ENCODE results near the gene THAP12.
"Not testable (repeated sequence)": the region's sequence is repeated elsewhere in the genome, so short reads cannot be mapped to it uniquely, and the experiment has no call there.

THAP12 gene

GRCh38 chr11:76380977-76381719 is at the start of gene THAP12, which contains the start of gene GVQW3:
THAP12 (minus strand) TSS chr11:76381132; CDS start chr11:76380836, 296 bp downstream.
GVQW3 (plus strand) TSS chr11:76381323; CDS start chr11:76381829, 506 bp downstream.
- in situ Hi-C loops (cut with HindIII; ENCODE audit: low sequenced_read_pairs), result loop anchor here (10.0 kb wide), 1 partner anchor 64 kb away; the partner anchor contains the start of gene EMSY

- in situ Hi-C loops (cut with HindIII; ENCODE audit: low sequenced_read_pairs), result no loop called here
Measured at GRCh38 chr11:76426660-76427059, 45.7 kb upstream of the THAP12 start.

- in situ Hi-C loops (cut with HindIII; ENCODE audit: low sequenced_read_pairs), result no loop called here
Measured at GRCh38 chr11:76424891-76425290, 44.0 kb upstream of the THAP12 start.

GRCh38 chr11:76424379-76424778 is 43.4 kb upstream of the THAP12 start:
- in situ Hi-C loops (cut with HindIII; ENCODE audit: low sequenced_read_pairs), result no loop called here

- in situ Hi-C loops (cut with HindIII; ENCODE audit: low sequenced_read_pairs), result no loop called here
Measured at GRCh38 chr11:76419896-76420295, 39.0 kb upstream of the THAP12 start.

- in situ Hi-C loops (cut with HindIII; ENCODE audit: low sequenced_read_pairs), result no loop called here
Measured at GRCh38 chr11:76415073-76415472, 34.1 kb upstream of the THAP12 start.

- in situ Hi-C loops (cut with HindIII; ENCODE audit: low sequenced_read_pairs), result no loop called here
Measured at GRCh38 chr11:76410851-76411357, 30.0 kb upstream of the THAP12 start.

GRCh38 chr11:76408171-76408965 is 27.4 kb upstream of the THAP12 start:
- in situ Hi-C loops (cut with HindIII; ENCODE audit: low sequenced_read_pairs), result no loop called here

- in situ Hi-C loops (cut with HindIII; ENCODE audit: low sequenced_read_pairs), result no loop called here
Measured at GRCh38 chr11:76406359-76406758, 25.4 kb upstream of the THAP12 start.

GRCh38 chr11:76401484-76401883 is 20.6 kb upstream of the THAP12 start:
- in situ Hi-C loops (cut with HindIII; ENCODE audit: low sequenced_read_pairs), result not testable (repeated sequence)

- in situ Hi-C loops (cut with HindIII; ENCODE audit: low sequenced_read_pairs), result no loop called here
Measured at GRCh38 chr11:76400967-76401366, 20.0 kb upstream of the THAP12 start.

GRCh38 chr11:76397383-76397782 is 16.5 kb upstream of the THAP12 start:
- in situ Hi-C loops (cut with HindIII; ENCODE audit: low sequenced_read_pairs), result no loop called here

- in situ Hi-C loops (cut with HindIII; ENCODE audit: low sequenced_read_pairs), result no loop called here
Measured at GRCh38 chr11:76395296-76395695, 14.4 kb upstream of the THAP12 start.

- in situ Hi-C loops (cut with HindIII; ENCODE audit: low sequenced_read_pairs), result no loop called here
Measured at GRCh38 chr11:76394411-76394810, 13.5 kb upstream of the THAP12 start.

GRCh38 chr11:76392870-76393269 is 11.9 kb upstream of the THAP12 start:
- in situ Hi-C loops (cut with HindIII; ENCODE audit: low sequenced_read_pairs), result no loop called here

GRCh38 chr11:76391811-76392475 is 11.0 kb upstream of the THAP12 start:
- in situ Hi-C loops (cut with HindIII; ENCODE audit: low sequenced_read_pairs), result no loop called here

- in situ Hi-C loops (cut with HindIII; ENCODE audit: low sequenced_read_pairs), result no loop called here
Measured at GRCh38 chr11:76391021-76391420, 10.1 kb upstream of the THAP12 start.

GRCh38 chr11:76388408-76388807 is 7.5 kb upstream of the THAP12 start:
- in situ Hi-C loops (cut with HindIII; ENCODE audit: low sequenced_read_pairs), result loop anchor here (10.0 kb wide), 1 partner anchor 56 kb away; the partner anchor contains the start of gene EMSY

GRCh38 chr11:76385903-76386302 is 5.0 kb upstream of the THAP12 start:
- in situ Hi-C loops (cut with HindIII; ENCODE audit: low sequenced_read_pairs), result loop anchor here (10.0 kb wide), 1 partner anchor 59 kb away; the partner anchor contains the start of gene EMSY

GRCh38 chr11:76382209-76382608 is 1.3 kb upstream of the THAP12 start:
- in situ Hi-C loops (cut with HindIII; ENCODE audit: low sequenced_read_pairs), result loop anchor here (10.0 kb wide), 1 partner anchor 63 kb away; the partner anchor contains the start of gene EMSY
